Stimulated activated CD4-positive, alpha-beta T cell treated with anti-CD3 and anti-CD28 coated beads, TNF-alpha, amount 100 ng/mL, for 1 hour (primary cell): ENCODE data around the gene PIP4K2A.

Experiments
- DNase-seq, 3 donors: peaks; one replicate each; pipeline ENCODE4 v3.0.0-alpha.2; 2020; ENCODE audit warnings: low read depth in 3 of 3, low spot score in 1 of 3

The PIP4K2A gene

DNA sequence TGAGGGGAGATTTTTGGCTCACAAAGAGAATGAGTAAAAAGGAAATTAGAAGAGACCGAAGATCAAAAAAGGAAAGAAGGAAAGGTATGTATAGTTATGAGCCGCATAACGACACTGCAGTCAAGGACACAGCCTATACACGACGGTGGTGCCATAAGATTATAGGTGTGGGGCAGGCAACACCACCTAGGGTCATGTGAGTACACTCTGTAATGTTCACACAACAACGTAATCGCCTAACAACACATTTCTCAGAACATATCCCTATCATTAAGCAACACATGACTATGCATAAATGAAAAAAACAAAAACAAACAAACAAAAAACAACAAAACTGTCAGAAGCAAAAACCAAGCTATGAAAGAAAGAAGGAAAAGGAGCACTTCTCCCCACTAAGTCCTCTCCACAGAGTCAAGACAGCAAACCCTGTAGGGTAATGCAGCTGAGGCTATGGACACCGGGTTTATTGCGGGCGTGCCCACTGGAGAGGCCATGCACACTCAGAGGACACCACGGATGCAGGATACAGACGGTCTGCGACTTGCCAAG is 45.1 kb downstream of the PIP4K2A start:
- no peak for DNase-seq

DNA sequence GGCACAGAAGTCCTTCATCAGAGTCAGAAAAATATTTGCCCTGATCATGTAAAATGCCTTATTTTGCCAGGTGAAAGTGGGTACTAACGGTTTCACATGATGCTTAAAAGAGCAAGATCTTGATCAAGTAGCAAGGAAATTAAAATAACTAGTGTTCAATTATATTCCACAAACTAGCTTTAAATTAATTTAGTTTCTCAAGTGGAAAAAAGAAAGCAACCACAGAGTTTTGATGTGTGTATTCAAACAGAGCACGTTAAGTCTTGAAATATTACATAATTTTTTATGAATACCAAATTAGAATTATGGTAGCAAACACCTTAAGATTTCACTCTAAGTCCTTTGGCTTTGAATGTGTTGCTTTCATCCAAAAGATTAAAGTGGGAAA is 47.3 kb downstream of the PIP4K2A start:
- DNase-seq: no peak

DNA sequence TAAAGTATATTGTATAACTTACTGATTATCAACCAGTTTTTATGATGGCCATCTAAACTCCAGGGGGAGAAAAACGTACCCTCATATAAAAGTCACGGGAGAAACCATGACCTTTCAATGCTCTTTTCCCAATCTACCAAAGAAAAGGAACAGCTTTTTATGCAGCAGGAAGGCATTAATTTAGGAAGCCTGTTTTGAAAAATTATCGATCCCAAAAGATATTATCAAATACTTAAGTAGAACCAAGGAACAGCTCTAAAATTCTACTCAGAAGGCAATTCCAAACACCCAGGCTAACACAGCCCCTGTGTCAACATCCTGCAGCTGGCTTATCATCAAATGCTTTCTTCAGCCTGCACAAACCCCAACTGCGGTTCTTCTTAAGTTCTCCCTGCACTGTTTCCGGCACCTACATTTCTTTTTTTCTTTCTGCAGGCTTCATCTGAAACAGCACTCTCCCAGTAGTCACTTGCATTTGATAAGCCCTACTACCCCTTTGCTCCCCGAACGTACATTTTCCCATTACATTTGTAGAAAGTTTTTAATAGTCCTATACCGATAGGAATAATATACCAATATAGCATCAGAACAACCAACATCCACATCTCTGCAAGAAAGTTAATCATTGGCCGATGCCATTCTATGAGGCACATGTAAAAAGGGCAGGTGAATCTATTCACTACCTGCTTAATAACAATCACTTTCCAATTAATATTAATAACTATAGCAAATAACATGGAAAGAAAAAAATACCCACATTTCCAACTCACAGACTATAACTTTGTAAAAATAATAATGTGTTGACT is 47.9 kb downstream of the PIP4K2A start:
- DNase-seq: no peak

DNA sequence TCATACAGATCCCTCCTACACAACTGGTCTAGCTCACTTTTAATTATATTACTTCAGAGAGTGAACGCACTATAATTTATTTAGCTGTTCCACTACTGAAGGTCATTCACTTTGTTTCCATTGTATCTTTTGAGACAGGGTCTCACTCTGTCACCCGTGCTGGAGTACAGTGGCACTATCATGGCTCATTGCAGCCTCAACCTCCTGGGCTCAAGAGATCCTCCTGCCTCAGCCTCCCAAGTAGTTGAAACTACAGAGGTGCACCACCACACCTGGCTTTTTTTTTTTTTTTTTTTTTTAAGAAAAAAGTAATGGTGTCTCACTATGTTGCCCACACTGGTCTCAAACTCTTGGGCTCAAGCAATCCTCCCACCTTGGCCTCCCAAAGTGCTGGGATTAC is 49.0 kb downstream of the PIP4K2A start:
- DNase-seq: no peak

DNA sequence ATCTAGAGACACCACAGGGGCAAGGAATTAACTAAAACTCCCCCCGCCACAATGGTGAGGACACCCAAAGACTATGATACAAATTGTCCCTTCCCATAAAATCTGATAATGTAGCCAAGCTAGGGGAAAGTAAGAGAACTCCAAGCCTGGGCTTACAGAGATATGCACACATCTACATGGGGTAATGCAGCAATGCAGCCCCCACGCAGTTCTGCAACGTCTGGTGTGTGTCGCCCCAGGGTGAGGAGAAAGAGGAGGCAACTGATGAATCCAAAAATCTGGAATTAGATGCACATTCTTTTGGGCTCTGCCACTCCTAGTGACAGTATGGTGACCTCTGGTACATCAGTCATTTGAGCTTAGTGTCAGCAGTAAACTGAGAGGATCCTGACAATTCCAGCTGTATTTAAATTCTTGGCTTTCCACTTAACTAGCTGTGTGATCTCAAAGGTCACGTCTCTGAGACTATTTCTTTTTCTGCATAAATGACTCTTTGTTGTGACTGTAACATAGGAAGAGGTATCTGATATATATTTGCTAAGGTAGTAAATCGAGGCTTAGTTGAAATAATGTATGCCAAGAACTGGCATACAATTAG is 51.5 kb downstream of the PIP4K2A start:
- no peak for DNase-seq

DNA sequence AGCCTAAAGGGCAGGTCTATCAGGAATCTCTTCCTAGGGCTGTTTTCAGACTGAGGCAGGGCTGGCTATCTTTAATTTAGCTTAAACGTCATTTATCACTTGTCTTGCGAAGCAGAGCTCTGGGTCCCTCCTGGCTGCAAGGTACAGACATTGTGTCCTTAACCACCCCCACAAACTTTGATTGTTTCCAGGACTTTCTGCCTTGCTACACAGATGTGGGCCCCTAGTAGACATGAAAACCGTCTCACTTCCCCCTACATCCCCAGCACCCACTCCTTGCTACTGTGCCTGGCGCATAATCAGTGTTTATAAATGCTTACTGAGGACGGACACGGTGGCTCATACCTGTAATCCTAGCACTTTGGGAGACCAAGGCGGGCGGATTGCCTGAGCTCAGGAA is 54.5 kb downstream of the PIP4K2A start:
- DNase-seq: no peak

DNA sequence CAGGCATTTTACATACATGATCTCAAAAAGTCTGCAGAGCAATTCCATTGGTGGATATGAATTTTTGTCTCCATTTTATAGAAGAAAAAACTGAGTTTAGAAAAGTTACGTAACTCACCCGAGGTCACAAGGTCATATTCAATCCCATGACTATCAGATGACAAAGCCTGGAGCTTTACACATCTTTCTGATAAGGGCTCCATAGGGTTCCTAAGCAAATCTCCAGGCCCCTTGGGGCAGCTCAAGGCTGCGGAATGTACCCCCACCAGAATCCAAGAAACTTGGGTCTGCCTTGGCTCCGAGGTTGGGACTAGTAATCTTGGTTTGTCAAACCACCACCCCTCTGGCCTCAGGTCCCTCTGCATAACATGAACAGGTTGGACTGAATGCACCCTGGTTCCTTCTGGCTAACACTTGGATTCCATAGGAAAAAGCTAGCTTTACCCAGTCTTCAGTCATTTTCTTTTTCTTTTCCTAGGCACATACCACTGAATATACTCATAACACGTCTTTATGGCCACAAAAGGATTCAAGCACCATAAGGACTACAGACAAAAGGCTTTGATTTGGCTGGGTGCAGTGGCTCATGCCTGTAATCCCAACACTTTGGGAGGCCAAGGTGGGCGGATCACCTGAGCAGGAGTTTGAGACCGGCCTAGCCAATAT is 55.5 kb downstream of the PIP4K2A start:
- no peak for DNase-seq

DNA sequence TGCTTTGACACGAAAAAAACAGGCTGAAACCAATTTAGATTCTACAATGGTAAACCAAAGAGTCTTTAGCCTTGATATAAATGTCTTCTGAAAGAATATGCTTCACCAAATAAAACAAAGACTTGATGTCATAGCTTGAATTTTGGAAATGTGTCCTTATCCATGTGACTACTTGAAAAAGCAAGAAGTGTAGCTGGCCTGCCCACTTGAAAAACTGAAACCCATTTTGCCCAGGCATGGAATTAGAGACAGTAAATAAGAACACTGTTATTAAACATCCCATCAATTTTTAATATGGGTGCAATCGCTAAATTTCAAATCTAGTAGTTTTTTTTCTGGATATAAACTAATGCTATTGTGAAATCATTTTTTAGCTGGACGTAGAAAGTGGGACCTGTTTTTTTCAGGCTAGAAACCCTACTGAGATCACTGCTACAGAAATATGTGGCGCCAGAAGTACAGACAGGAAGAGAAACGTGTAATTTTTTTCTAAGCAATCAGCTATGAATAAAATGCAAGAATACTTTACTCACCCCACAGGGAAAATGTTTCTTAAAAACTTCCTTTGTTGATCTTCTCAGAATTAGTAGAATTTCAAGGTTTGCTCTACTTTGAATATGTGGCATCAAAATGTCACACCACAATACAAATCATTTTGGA is 56.7 kb downstream of the PIP4K2A start:
- no peak for DNase-seq

DNA sequence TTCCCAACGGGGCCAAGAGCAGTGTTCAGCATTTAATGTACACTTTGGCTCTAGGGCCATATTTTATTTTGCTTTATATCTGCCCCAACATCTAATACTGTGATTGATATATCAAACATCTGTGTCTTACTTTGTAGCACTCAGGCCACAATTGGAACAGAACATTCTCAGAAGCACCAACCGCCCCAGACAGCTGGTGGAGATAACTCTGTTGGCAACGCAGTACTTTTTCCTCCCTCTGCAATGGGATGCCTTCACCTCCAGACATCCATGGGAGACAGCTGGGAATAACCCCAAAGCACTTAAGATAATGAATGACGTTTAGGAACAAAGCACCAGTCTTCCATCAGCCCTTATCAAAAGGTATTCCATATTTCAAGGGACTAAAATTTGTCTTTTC is 57.4 kb downstream of the PIP4K2A start:
- DNase-seq: no peak

DNA sequence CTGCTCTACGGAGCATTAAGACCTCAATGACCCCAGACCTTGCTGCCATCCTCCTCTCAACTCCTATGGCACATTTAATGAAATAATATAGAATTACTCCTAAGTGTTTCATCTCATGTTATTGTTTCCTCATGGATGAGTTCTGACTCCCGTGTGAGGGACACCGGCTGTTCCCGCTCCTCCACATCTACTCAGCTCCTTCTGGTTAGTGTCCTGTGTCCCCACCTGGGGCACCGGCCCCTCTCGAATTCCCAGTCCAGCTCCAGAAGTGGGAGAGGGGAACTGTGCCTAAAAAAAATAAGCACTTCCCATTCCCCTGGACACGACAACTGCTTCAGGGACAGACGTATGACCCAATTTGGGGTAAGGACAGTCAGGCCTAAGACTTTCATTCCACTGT is 58.3 kb downstream of the PIP4K2A start:
- DNase-seq: no peak

DNA sequence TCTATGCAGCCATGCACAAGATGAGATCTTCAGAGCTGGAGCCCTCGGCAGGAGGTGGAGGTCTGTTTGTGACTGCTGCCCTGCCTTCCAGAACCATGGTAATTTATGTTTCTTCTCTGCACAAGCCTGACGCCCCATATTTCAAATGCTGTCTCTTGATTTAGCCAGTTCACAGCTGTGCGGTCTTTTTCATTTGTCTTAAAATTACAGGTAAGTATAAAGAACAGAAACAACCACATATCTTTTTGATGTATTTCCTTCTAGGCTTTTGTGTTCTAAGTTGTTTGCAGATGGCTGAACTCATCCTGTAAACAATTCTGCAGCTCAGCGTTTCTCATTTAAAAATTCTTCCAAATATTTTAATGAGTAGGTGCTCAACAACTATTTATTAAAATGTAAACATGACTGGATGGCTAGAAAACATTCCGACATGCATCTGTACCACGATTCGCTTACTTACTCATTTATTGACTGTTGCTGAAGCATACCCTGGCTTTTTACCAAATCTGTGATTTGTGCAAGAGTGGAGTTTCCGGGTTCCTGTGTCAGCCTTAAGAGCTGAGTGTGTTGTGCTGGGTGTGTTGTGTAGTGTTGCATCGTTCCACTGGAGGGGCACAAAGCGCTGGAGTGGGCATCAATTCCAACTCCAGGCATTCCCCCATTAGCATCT is 58.9 kb downstream of the PIP4K2A start:
- no peak for DNase-seq

DNA sequence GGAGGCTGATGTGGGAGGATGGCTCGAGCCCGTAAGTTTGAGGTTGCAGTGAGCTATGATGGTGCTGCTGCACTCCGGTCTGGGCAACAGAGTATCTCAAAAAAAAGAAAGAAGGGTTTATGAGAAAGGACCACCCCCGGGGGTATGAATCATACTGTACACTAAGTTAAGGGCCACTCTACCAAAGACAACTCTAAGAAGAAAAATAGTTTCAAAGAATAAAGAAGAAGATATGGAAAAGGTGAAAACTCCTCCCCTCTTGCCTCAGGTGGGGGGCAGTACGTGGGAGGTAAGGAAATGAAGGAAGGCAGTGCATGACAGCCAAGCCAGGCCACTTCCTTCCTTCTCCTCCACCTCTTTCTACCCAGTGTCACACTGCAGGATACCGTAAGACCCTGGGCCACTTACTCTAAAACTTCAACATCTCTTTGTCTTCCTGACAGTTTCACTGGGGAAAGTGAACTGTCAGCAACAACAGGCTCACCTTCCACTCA is 61.3 kb downstream of the PIP4K2A start:
- no peak for DNase-seq

DNA sequence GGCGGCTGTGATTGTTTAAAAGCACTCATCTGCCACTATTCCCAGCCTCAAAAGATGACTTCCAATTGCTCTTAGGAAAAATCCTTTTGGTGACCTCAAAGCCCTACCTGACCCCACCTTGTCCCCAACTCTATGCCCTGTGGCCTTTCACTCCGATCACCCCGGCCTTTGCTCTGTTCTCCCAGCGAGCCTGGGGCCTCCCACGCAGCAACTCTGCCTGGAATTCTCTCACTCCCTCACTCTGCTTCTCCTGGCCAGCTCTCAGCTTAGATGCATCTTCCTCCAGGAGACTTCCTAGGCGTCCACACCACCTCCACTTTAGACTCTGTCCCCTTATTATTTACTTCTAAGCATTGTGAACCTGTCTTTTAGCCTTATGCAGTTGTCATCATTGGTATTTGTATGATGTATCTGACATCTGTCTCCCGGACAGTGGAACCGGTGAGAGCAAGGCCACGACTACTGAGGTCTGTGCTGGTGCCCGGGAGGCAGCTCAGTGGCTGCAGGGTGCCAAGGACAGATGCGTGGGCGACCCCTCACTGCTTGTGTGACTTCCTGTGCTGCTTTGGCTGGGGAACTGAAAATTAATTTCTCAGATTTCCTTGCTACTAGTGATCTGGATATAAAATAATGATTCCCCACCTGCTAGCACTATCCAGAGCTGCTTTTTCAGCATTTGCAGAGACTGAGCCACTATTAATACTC is 63.0 kb downstream of the PIP4K2A start:
- no peak for DNase-seq

DNA sequence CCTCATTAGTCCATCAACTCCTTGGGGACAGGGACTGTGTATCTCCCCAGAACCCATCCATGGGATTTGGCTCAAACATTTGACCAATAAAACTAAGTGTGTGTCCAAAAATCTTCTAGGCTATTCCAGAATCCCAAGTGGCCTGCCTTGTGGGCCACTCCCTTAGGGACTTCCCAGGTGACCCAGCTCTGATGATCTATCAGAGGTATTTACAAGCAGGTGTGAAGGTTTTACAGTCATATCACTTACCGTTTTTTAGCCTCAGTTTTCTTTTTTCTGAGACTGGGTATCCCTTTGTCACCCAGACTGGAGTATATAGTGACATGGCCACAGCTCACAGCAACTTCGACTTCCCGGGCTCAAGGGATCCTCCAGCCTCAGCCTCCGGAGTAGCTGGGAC is 64.4 kb downstream of the PIP4K2A start:
- no peak for DNase-seq

DNA sequence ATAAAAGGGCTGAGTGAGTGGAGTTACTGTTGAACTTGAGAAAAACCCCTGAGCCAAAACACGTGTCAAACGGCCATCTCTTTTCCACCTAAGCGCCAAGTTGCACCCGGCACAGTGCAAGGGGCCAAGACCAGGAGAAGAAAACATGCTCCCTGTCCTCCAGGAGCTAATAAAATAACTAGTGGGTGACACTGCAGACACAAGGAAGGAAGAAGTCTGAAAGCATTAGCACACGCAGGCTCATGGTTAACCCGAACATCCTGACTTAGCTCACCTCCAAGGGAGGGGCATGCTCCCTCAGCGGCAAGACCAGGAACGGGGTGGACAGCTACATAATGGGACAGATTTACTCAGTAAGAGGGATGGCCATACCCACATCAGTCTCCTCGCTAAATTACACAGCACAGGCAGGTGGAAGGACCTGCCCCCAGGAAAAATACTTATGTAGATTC is 65.0 kb downstream of the PIP4K2A start:
- no peak for DNase-seq

DNA sequence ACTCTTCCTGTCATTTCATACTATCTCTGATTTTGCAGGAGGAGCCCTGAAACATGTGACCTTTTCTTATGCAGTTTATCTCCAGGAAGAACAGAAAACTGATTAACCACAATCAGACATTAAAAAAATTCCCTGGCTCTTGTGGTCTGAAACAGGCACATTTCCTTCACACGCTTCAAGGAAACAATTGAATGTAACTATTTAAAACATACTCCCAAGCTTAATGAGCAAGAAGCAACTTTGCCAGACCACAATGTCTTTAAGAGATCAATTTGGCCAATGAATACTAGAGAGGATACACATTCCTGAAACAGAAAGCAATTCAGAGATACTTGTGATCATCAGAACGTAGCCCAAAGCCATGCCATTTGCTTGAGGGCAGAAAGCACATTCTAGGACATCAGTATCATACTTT is 65.8 kb downstream of the PIP4K2A start:
- DNase-seq: no peak

DNA sequence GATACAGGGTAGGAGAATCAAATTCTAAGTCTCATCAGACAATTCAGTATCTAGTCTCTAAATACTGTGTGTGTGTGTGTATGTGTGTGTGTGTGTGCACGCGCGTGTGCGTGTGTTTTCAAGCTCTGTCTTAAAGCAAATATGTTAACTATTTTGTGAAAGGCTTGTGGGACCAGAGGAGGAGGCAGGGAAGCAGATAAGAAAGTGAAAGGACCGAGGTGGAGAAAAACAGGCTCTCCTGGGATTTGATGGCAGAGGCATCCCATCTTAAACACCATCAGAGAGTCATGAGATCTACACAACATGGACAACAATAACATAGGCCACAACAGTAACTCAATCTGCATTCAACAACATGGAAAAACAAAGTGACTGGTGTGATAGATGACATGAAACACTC is 67.1 kb downstream of the PIP4K2A start:
- no peak for DNase-seq

DNA sequence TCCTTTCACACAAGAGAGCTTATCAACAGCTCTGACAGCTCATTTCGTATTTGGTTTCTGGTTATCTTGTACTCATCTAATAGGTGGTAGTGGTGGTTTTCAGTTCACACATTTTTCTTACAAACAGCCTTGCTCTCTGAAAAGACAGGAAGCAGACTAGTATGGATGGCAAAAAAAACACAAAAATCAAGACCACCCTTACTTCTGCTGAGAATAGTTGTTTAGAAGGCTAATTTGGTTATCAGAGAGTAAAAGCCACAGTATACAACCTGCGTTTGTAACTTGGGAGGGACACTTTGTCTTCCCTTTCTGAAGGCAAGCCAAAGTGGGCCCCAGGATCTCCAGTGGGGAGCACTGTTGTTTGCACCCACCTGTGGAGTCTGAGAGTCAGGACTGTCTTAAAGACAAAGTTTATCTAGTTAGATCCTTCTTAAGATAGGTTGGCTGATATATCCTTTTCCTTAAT is 68.0 kb downstream of the PIP4K2A start:
- no peak for DNase-seq

DNA sequence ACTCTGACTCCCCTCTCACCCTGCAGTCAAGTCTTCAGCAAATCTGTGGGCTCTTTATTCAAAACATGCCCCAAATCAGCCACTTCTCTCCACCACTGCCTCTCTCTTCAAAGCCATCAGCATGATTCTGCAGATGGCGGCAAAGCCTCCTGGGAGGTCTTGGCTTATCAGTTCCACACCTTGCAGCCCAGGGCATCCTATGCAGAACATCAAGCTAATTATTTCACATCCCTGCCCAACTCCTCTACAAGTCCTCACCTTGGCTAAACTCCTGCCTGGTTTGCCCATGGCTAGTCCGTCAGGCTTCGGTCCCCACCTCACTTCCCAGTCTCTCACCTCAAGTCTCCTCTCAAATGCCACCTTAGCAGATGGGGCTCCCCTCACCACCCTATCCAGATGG is 70.2 kb downstream of the PIP4K2A start:
- DNase-seq: no peak

DNA sequence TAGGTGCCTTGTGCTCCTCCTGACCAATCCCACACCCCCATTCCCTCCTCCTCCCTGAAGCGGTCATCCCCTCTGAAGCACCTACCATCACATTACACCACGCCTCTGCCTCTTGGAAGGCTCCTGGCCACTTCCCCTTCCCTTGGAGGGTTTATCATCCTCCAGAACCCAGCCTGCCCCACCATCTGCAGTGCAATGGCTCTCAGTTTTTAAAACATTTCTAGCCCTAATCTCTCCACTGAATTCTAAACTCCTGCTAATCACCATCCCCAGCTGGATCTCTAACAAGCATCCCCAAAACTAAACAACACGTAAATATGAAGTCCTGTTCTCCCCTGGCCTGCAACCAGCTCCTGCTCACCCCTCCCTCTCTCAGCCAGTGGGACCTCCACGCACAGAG is 70.6 kb downstream of the PIP4K2A start:
- DNase-seq: no peak
